IPS-18a (cell line): Measurements from ENCODE around the gene LEPR.

Experiments
- H3K27ac ChIP-seq: one replicate; pipeline ENCODE4 v1.5.1; 2013; ENCODE audit warnings: low read length
- H3K27me3 ChIP-seq: one replicate; pipeline ENCODE4 v1.6.1; 2013; ENCODE audit warnings: mild to moderate bottlenecking, low read length; ENCODE audit not compliant: control insufficient read depth, insufficient read depth
- H3K36me3 ChIP-seq: one replicate; pipeline ENCODE4 v1.6.1; 2013; ENCODE audit warnings: low read depth, low read length; ENCODE audit not compliant: control insufficient read depth
- H3K4me1 ChIP-seq: one replicate; pipeline ENCODE4 v1.6.1; 2013; ENCODE audit warnings: low read depth, low read length; ENCODE audit not compliant: control insufficient read depth
- H3K4me3 ChIP-seq: one replicate; pipeline ENCODE4 v1.5.1; 2013; ENCODE audit warnings: low read length
- H3K9ac ChIP-seq: one replicate; pipeline ENCODE4 v1.6.1; 2013; ENCODE audit warnings: mild to moderate bottlenecking, low read length, moderate library complexity
- H3K9me3 ChIP-seq: one replicate; pipeline ENCODE4 v1.6.1; 2013; ENCODE audit warnings: low read depth, low read length; ENCODE audit not compliant: control insufficient read depth

Gene LEPR

DNA sequence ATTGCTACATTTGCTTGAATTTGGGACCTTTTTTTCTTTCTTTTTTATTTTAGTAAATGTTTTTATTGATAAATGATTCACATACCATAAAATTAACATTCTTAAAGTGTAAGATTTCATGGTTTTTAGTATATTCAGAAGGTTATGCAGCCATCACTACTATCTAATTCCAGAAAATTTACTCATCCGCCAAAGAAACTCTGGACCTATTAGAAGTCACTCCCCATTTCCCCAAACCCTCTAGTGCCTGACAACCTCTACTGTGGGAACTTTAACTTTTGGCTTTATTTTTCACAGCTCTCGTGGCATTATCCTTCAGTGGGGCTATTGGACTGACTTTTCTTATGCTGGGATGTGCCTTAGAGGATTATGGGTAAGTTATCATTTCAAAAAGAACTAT, 4.5 kb downstream of the LEPR start:
- Histone ChIP-seq H3K4me1 (peaks cover 26% of the 10 kb centered on the region), H3K27ac (no peak overlapping the region), H3K27me3 (no peaks in the 10 kb centered on the region), H3K9ac (no peak overlapping the region), H3K4me3 (no peak overlapping the region), H3K36me3 (peaks cover 8% of the 10 kb centered on the region), H3K9me3 (no peaks in the 10 kb centered on the region)

- peak overlapping the region; percentile 9 for H3K27ac ChIP-seq
- no peaks in the 10 kb centered on the region for H3K27me3 ChIP-seq
- H3K4me3 ChIP-seq, result peak overlapping the region; percentile 13
- H3K9ac ChIP-seq, result peak overlapping the region; percentile 16
- peaks cover 9% of the 10 kb centered on the region for H3K36me3 ChIP-seq
- H3K4me1 ChIP-seq, result peaks cover 26% of the 10 kb centered on the region
- no peaks in the 10 kb centered on the region for H3K9me3 ChIP-seq
These were observed 5.2 kb downstream of the LEPR start for GRCh38 chr1:65425697-65426096.

GRCh38 chr1:65429078-65429477, 8.6 kb downstream of the LEPR start:
- Histone ChIP-seq H3K36me3 (peaks cover 11% of the 10 kb centered on the region), H3K27ac (no peak overlapping the region)

DNA sequence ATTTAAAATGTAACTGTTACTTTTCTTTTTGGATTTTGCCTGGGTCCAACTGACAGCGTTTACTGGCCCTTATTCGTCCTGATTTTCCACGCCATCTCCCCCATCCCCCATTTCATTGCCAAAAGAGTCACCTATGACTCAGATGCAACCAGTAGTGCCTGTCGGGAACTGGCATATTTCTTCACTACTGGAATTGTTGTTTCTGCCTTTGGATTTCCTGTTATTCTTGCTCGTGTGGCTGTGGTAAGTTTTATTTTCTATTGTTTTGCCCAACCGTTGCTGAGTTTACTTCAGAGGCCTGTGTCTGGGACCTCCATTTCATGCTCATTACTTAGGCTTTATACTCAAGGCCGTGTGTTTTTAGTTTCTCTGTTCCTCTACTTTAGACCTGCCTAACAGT, 9.3 kb downstream of the LEPR start:
- Histone ChIP-seq H3K27me3 (no peaks in the 10 kb centered on the region), H3K9ac (no peak overlapping the region), H3K36me3 (peaks cover 11% of the 10 kb centered on the region), H3K4me1 (peaks cover 36% of the 10 kb centered on the region), H3K27ac (no peak overlapping the region), H3K4me3 (no peak overlapping the region), H3K9me3 (no peaks in the 10 kb centered on the region)

More at GRCh38 chr1:65429078-65429477, 8.6 kb downstream of the LEPR start:
- H3K4me1 ChIP-seq, result peaks cover 36% of the 10 kb centered on the region
- H3K9me3 ChIP-seq, result no peaks in the 10 kb centered on the region
- H3K9ac ChIP-seq, result no peak overlapping the region
- no peaks in the 10 kb centered on the region for H3K27me3 ChIP-seq
- no peak overlapping the region for H3K4me3 ChIP-seq

- Histone ChIP-seq H3K27ac (no peak overlapping the region), H3K4me3 (no peak overlapping the region), H3K9me3 (no peaks in the 10 kb centered on the region), H3K27me3 (no peaks in the 10 kb centered on the region), H3K4me1 (peaks cover 23% of the 10 kb centered on the region), H3K9ac (no peak overlapping the region), H3K36me3 (peaks cover 10% of the 10 kb centered on the region)
These were observed 10.7 kb downstream of the LEPR start for GRCh38 chr1:65431111-65431705.

DNA sequence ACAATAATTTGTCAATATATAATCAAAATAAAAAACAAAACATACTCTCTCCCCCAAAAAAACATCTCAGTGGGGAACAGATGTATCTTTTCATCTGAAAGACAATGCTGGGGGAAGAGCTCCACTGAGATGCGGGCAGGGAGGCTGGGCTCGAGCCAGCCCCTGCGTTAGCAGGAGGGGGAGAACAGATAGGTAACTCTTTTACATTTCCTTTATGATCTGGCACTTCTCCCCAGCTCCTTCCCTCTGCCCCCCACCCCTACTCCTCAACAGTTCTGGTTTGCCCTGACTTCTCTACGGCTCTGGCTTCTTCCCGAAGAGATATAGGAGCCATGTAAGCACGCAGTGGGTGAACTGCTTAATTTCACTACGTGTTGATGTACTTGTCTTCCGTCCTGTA, 12.4 kb downstream of the LEPR start:
- H3K27ac ChIP-seq, result no peak overlapping the region
- no peak overlapping the region for H3K4me3 ChIP-seq
- peaks cover 7% of the 10 kb centered on the region for H3K36me3 ChIP-seq
- no peak overlapping the region for H3K9ac ChIP-seq
- no peaks in the 10 kb centered on the region for H3K9me3 ChIP-seq
- no peaks in the 10 kb centered on the region for H3K27me3 ChIP-seq
- peaks cover 21% of the 10 kb centered on the region for H3K4me1 ChIP-seq

- Histone ChIP-seq H3K4me1 (peaks cover 21% of the 10 kb centered on the region), H3K27me3 (no peaks in the 10 kb centered on the region), H3K9me3 (no peaks in the 10 kb centered on the region), H3K9ac (no peak overlapping the region), H3K36me3 (peaks cover 7% of the 10 kb centered on the region), H3K27ac (no peak overlapping the region), H3K4me3 (no peak overlapping the region)
These were observed 13.8 kb downstream of the LEPR start for GRCh38 chr1:65434255-65434654.

- Histone ChIP-seq H3K4me3 (no peak overlapping the region), H3K4me1 (peaks cover 21% of the 10 kb centered on the region), H3K9me3 (no peaks in the 10 kb centered on the region), H3K36me3 (peaks cover 6% of the 10 kb centered on the region), H3K9ac (no peak overlapping the region), H3K27me3 (no peaks in the 10 kb centered on the region), H3K27ac (no peak overlapping the region)
These were observed 14.3 kb downstream of the LEPR start for GRCh38 chr1:65434760-65435159.

DNA sequence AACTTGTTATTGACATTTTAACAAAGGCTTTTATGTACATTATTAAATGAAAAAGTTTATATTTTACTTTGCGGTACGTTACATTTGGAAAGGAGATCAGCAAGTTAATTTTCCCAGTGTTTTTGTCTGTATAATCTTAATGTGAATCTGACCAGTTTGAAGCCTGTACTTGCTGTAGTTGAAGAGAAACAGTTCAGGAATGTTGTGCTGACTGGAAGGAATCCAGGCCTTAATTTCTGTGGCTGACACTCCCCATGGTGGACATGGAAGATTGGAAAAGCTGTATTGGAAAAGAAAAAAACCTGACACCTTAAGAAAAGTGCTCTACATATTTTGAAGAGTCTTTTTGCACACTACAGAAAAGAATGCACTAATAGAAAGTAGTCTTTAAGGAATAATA, 15.5 kb downstream of the LEPR start:
- Histone ChIP-seq H3K36me3 (peaks cover 2% of the 10 kb centered on the region), H3K9me3 (no peaks in the 10 kb centered on the region), H3K27ac (no peak overlapping the region), H3K4me3 (no peak overlapping the region), H3K9ac (no peak overlapping the region), H3K4me1 (peaks cover 23% of the 10 kb centered on the region), H3K27me3 (no peaks in the 10 kb centered on the region)

- no peaks in the 10 kb centered on the region for H3K36me3 ChIP-seq
- H3K4me1 ChIP-seq, result peaks cover 17% of the 10 kb centered on the region
- no peaks in the 10 kb centered on the region for H3K27me3 ChIP-seq
- no peak overlapping the region for H3K9ac ChIP-seq
- H3K27ac ChIP-seq, result no peak overlapping the region
- H3K9me3 ChIP-seq, result no peaks in the 10 kb centered on the region
- H3K4me3 ChIP-seq, result no peak overlapping the region
These were observed 17.1 kb downstream of the LEPR start for GRCh38 chr1:65437616-65438015.

- no peaks in the 10 kb centered on the region for H3K36me3 ChIP-seq
- H3K27me3 ChIP-seq, result no peaks in the 10 kb centered on the region
- no peak overlapping the region for H3K27ac ChIP-seq
- H3K4me1 ChIP-seq, result peaks cover 19% of the 10 kb centered on the region
- H3K9me3 ChIP-seq, result no peaks in the 10 kb centered on the region
- H3K4me3 ChIP-seq, result no peak overlapping the region
- H3K9ac ChIP-seq, result no peak overlapping the region
These were observed 19.9 kb downstream of the LEPR start for GRCh38 chr1:65440322-65440900.

DNA sequence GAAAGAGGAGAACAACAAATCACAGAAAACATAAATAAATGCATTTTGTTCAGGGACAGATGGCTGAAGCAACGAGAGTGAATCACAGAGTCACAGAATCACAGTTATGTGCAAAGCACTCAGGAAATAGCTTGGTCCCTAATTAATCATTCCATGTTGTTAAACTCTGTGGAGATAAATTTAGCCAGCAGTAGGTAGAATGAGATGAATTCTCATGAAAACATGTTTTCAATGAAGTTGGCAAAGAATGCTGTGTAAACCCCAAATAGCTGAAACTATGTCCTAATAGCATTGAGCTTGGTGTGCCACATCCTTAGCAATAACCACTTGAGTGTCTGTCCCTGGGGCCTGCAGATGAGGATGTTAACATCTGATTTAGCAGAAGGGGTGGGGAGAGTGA, 20.4 kb downstream of the LEPR start:
- H3K4me3 ChIP-seq, result no peak overlapping the region
- H3K36me3 ChIP-seq, result no peaks in the 10 kb centered on the region

More for the DNA sequence above, 20.4 kb downstream of the LEPR start:
- Histone ChIP-seq H3K27ac (no peak overlapping the region), H3K9ac (no peak overlapping the region), H3K4me1 (peaks cover 21% of the 10 kb centered on the region), H3K27me3 (no peaks in the 10 kb centered on the region), H3K9me3 (no peaks in the 10 kb centered on the region)
